CD4-positive, alpha-beta T cell (primary cell): Measurements from ENCODE around the gene MRPL51. TPM values are rescaled to one million over a fixed set of nuclear protein-coding genes. Genes with fewer than 3 reads are reported as not detected.
"Not testable (repeated sequence)": the region's sequence is repeated elsewhere in the genome, so short reads cannot be mapped to it uniquely, and the experiment has no call there.

ENCODE experiments used
- ATAC-seq: fragments of 200-7000 bp; cut with Tn5 transposase; one replicate; pipeline ENCODE4 v1.10.0; 2022; ENCODE audit warnings: mild to moderate bottlenecking; ENCODE audit not compliant: poor library complexity
- CTCF ChIA-PET: fragments of 350-600 bp; sonication (Branson Sonifier 250); formaldehyde crosslinking; loops from one replicate; lab custom pipeline; 2021; ENCODE audit warnings: antibody characterized with exemption, inconsistent platforms; lab: Charles Lee
- POLR2A ChIA-PET: fragments of 350-600 bp; sonication (Branson Sonifier 250); formaldehyde crosslinking; loops from one replicate; lab custom pipeline; 2021; ENCODE audit warnings: antibody characterized with exemption, inconsistent platforms; lab: Charles Lee
- DNase-seq, 14 experiments: peaks; one replicate each; pipeline ENCODE4 v3.0.0-alpha.2; 2013 to 2020; ENCODE audit warnings: mixed read lengths in 2 of 14
- H3K27ac ChIP-seq, 2 donors: one replicate each; pipeline versions ENCODE4 v1.5.1 to v1.7.0; 2013; ENCODE audit warnings: low read length in 2 of 2, low read depth in 1 of 2, mild to moderate bottlenecking in 1 of 2
- H3K27me3 ChIP-seq, 2 experiments: 1 replicate in 1 of 2; 2 replicates in 1 of 2; pipeline versions ENCODE4 v1.6.1 to v1.7.0; 2013; ENCODE audit warnings: low read length in 2 of 2, control low read depth in 1 of 2, mild to moderate bottlenecking in 1 of 2, moderate library complexity in 1 of 2; ENCODE audit not compliant: insufficient read depth in 2 of 2, control insufficient read depth in 1 of 2
- H3K36me3 ChIP-seq: one replicate; pipeline ENCODE4 v1.6.1; 2013; ENCODE audit warnings: low read length, control low read depth; ENCODE audit not compliant: insufficient read depth
- H3K4me1 ChIP-seq: one replicate; pipeline ENCODE4 v1.6.1; 2013; ENCODE audit warnings: low read length, control low read depth; ENCODE audit not compliant: insufficient read depth
- H3K4me3 ChIP-seq: one replicate; pipeline ENCODE4 v1.5.1; 2013; ENCODE audit warnings: mild to moderate bottlenecking, low read length, moderate library complexity
- H3K9me3 ChIP-seq, 2 experiments: 1 replicate in 1 of 2; 2 replicates in 1 of 2; pipeline versions ENCODE4 v1.6.1 to v1.7.0; 2013; ENCODE audit warnings: low read length in 2 of 2, mild to moderate bottlenecking in 2 of 2, control low read depth in 1 of 2, moderate library complexity in 1 of 2; ENCODE audit not compliant: control insufficient read depth in 1 of 2, insufficient read depth in 1 of 2
- H3K27ac Mint-ChIP-seq: one replicate; pipeline ENCODE4 v1.8.0; 2020; ENCODE audit warnings: mixed read lengths
- H3K27me3 Mint-ChIP-seq: one replicate; pipeline ENCODE4 v1.8.0; 2021; ENCODE audit warnings: mixed read lengths
- H3K36me3 Mint-ChIP-seq: one replicate; pipeline ENCODE4 v1.8.0; 2021; ENCODE audit warnings: low read depth, mixed read lengths
- H3K4me1 Mint-ChIP-seq: one replicate; pipeline ENCODE4 v1.8.0; 2021; ENCODE audit warnings: low read depth, mixed read lengths
- H3K4me3 Mint-ChIP-seq: one replicate; pipeline ENCODE4 v1.8.0; 2020; ENCODE audit warnings: mild to moderate bottlenecking, mixed read lengths
- H3K9me3 Mint-ChIP-seq: one replicate; pipeline ENCODE4 v1.8.0; 2020; ENCODE audit warnings: mixed read lengths
- intact Hi-C, 2 experiments: fragments of 100-400 bp; cut with DNase I in 1 of 2; cut with micrococcal nuclease in 1 of 2; formaldehyde crosslinking; loops; one replicate each; pipeline versions ENCODE4 v1.15.1 to v1.9.0; 2023 to 2025; cut with DNase I, micrococcal nuclease
- total RNA-seq, 174 experiments: library from RNA in 2 of 174; stranded (reverse) in 2 of 174; gene quantifications; one replicate each; pipeline ENCODE4 v1.2.3 and lab custom pipeline; 2021 to 2026
- TF ChIP-seq, protein P1 (sequence below): fragments of 200-600 bp; IDR thresholded peaks from one replicate; pipeline ENCODE4 v1.8.0; 2022; ENCODE audit warnings: antibody characterized with exemption, mild to moderate bottlenecking

MRPL51 gene
- total RNA-seq, 2 experiments from 2014 or later, result 15.1 to 16.7 TPM

DNA sequence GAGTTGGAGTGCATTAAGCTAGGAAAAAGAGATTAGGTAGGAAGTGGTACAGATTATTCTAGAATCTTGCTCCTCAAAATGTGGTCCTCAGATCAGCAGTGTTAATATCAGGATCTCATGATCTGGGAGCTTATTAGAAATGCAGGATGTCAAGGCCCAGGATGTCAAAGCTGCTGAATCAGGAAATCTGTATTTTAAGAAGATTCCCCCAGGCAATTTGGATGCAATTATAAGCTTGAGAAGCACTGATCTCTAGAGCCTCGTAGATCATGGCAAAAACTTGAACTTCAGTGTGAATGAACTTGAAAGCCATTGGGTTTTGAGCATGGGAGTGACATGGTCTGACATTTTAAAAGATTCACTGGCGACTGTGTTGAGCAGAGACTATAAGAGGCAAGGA is 7.4 kb upstream of the MRPL51 start:
- Mint-ChIP-seq H3K27ac (no peak overlapping the region), H3K36me3 (peaks cover 27% of the 10 kb centered on the region)

DNA sequence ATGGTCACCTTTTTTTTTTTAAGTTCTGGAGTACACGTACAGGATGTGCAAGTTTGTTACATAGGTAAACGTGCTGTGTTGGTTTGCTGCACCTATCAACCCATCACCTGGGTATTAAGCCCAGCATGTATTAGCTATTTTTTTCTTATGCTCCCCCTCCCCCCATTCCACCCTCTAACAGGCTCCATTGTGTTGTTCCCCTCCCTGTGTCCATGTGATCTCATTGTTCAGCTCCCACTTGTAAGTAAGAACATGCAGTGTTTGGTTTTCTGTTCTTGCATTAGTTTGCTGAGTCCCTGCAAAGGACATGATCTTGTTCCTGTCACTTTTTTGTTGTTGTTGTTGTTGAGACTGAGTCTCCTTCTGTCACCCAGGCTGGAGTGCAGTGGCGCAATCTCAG is 4.2 kb upstream of the MRPL51 start:
- not testable (repeated sequence) for H3K27me3 ChIP-seq

More for the DNA sequence above, 7.4 kb upstream of the MRPL51 start:
- POLR2A ChIA-PET, result no interaction called here
- no peak overlapping the region for H3K4me3 ChIP-seq
- CTCF ChIA-PET, result no interaction called here
- Mint-ChIP-seq H3K4me1 (peaks cover 15% of the 10 kb centered on the region), H3K27me3 (no peaks in the 10 kb centered on the region), H3K9me3 (no peaks in the 10 kb centered on the region), H3K4me3 (no peak overlapping the region)
- H3K27me3 ChIP-seq, result no peaks in the 10 kb centered on the region
- DNase-seq, result no peak
- TF ChIP-seq, protein P1, sequence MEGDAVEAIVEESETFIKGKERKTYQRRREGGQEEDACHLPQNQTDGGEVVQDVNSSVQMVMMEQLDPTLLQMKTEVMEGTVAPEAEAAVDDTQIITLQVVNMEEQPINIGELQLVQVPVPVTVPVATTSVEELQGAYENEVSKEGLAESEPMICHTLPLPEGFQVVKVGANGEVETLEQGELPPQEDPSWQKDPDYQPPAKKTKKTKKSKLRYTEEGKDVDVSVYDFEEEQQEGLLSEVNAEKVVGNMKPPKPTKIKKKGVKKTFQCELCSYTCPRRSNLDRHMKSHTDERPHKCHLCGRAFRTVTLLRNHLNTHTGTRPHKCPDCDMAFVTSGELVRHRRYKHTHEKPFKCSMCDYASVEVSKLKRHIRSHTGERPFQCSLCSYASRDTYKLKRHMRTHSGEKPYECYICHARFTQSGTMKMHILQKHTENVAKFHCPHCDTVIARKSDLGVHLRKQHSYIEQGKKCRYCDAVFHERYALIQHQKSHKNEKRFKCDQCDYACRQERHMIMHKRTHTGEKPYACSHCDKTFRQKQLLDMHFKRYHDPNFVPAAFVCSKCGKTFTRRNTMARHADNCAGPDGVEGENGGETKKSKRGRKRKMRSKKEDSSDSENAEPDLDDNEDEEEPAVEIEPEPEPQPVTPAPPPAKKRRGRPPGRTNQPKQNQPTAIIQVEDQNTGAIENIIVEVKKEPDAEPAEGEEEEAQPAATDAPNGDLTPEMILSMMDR, result no peak
- ATAC-seq, result no peak
- H3K9me3 ChIP-seq, result no peaks in the 10 kb centered on the region
- H3K4me1 ChIP-seq, result peaks cover 13% of the 10 kb centered on the region
- H3K27ac ChIP-seq, result no peak overlapping the region
- intact Hi-C loops, result no loop called here
- H3K36me3 ChIP-seq, result peaks cover 43% of the 10 kb centered on the region

GRCh38 chr12:6494968-6495367 is 1.9 kb upstream of the MRPL51 start:
- Histone ChIP-seq H3K9me3 (no peaks in the 10 kb centered on the region), H3K27ac (peak overlapping the region; percentile 48 to 89), H3K27me3 (no peaks in the 10 kb centered on the region), H3K4me1 (peaks cover 34% of the 10 kb centered on the region), H3K4me3 (peak overlapping the region; percentile 96), H3K36me3 (peaks cover 40% of the 10 kb centered on the region)
- DNase-seq (no peak), ATAC-seq (no peak)
- Mint-ChIP-seq H3K9me3 (no peaks in the 10 kb centered on the region), H3K27me3 (no peaks in the 10 kb centered on the region), H3K4me1 (peaks cover 48% of the 10 kb centered on the region), H3K4me3 (peak overlapping the region; percentile 93), H3K36me3 (peaks cover 51% of the 10 kb centered on the region), H3K27ac (peak overlapping the region; percentile 91)
- ChIA-PET CTCF (interaction anchor here (0.7 to 2.4 kb wide), 4 partner anchors 25 to 63 kb away, joined by 3 to 28 read pairs (median 4); no protein-coding TSS in a partner anchor), POLR2A (interaction anchor here (0.9 to 2.4 kb wide), 4 partner anchors 25 to 43 kb away, joined by 3 to 18 read pairs (median 6); partner anchors contain the start of genes TAPBPL and VAMP1)
- TF ChIP-seq, protein P1, result no peak
- intact Hi-C loops, result loop anchor here (1.0 to 5.0 kb wide), 2 partner anchors 39 to 167 kb away; partner anchors contain the start of genes GAPDH (in 1 of the 2) and ING4 (in 1 of the 2)

More for the DNA sequence above, 4.2 kb upstream of the MRPL51 start:
- Mint-ChIP-seq H3K4me3 (peak overlapping the region; percentile 32), H3K4me1 (peaks cover 42% of the 10 kb centered on the region), H3K27ac (peak overlapping the region; percentile 23), H3K36me3 (peaks cover 43% of the 10 kb centered on the region)
- H3K27me3 Mint-ChIP-seq, DNase-seq, H3K9me3 Mint-ChIP-seq, H3K4me3 ChIP-seq, H3K9me3 ChIP-seq, intact Hi-C loops, H3K27ac ChIP-seq, ATAC-seq, CTCF ChIA-PET: not testable (repeated sequence)
- H3K4me1 ChIP-seq, result peaks cover 31% of the 10 kb centered on the region
- peaks cover 28% of the 10 kb centered on the region for H3K36me3 ChIP-seq
- POLR2A ChIA-PET, result interaction anchor here (1.0 kb wide), 1 partner anchor 11 kb away, joined by 5 read pairs; no protein-coding TSS in a partner anchor
